Naive B cell (primary cell): ENCODE measurements around the gene RNF114. TPM values are rescaled to one million over a fixed set of nuclear protein-coding genes. Genes with fewer than 3 reads are reported as not detected.
"Not testable (repeated sequence)": the region's sequence is repeated elsewhere in the genome, so short reads cannot be mapped to it uniquely, and the experiment has no call there.

Source experiments
- ATAC-seq, 2 donors: fragments of 150-1000 bp; cut with Tn5 transposase; 2 replicates each; pipeline ENCODE4 v1.10.0; 2021; ENCODE audit warnings: low read depth in 2 of 2, mild to moderate bottlenecking in 2 of 2, moderate library complexity in 2 of 2
- DNase-seq: peaks from one replicate; pipeline ENCODE4 v3.0.0; 2022
- H3K27ac Mint-ChIP-seq, 6 donors: one replicate each; pipeline ENCODE4 v1.8.0; 2020 to 2022; ENCODE audit warnings: mild to moderate bottlenecking in 6 of 6, mixed read lengths in 6 of 6, moderate library complexity in 5 of 6, inconsistent platforms in 2 of 6
- H3K27me3 Mint-ChIP-seq, 3 donors: one replicate each; pipeline ENCODE4 v1.8.0; 2021 to 2022; ENCODE audit warnings: mixed read lengths in 3 of 3, mild to moderate bottlenecking in 1 of 3
- H3K36me3 Mint-ChIP-seq, 2 donors: one replicate each; pipeline ENCODE4 v1.8.0; 2020 to 2022; ENCODE audit warnings: mixed read lengths in 2 of 2, inconsistent platforms in 1 of 2, mild to moderate bottlenecking in 1 of 2
- H3K4me1 Mint-ChIP-seq, 3 donors: one replicate each; pipeline ENCODE4 v1.8.0; 2020 to 2022; ENCODE audit warnings: mixed read lengths in 3 of 3, inconsistent platforms in 1 of 3, mild to moderate bottlenecking in 1 of 3, moderate library complexity in 1 of 3
- H3K4me3 Mint-ChIP-seq, 8 donors: one replicate each; pipeline ENCODE4 v1.8.0; 2020 to 2022; ENCODE audit warnings: mild to moderate bottlenecking in 8 of 8, mixed read lengths in 8 of 8, moderate library complexity in 8 of 8, inconsistent platforms in 2 of 8
- H3K9me3 Mint-ChIP-seq, 7 donors: one replicate each; pipeline ENCODE4 v1.8.0; 2020 to 2022; ENCODE audit warnings: mixed read lengths in 7 of 7, mild to moderate bottlenecking in 5 of 7, inconsistent platforms in 2 of 7, moderate library complexity in 1 of 7
- polyA plus RNA-seq, 6 donors: library from polyadenylated mRNA; unstranded; fragments of 300-500 nt; fragmentation: Illumina TruSeq; gene quantifications; one replicate each; pipeline ENCODE4 v1.2.3, GENCODE V29; 2021; ENCODE audit warnings: low read depth in 6 of 6

The RNF114 gene
- polyA plus RNA-seq, 6 donors from 2014 or later: 96.6 to 137 (median 122) TPM

DNA sequence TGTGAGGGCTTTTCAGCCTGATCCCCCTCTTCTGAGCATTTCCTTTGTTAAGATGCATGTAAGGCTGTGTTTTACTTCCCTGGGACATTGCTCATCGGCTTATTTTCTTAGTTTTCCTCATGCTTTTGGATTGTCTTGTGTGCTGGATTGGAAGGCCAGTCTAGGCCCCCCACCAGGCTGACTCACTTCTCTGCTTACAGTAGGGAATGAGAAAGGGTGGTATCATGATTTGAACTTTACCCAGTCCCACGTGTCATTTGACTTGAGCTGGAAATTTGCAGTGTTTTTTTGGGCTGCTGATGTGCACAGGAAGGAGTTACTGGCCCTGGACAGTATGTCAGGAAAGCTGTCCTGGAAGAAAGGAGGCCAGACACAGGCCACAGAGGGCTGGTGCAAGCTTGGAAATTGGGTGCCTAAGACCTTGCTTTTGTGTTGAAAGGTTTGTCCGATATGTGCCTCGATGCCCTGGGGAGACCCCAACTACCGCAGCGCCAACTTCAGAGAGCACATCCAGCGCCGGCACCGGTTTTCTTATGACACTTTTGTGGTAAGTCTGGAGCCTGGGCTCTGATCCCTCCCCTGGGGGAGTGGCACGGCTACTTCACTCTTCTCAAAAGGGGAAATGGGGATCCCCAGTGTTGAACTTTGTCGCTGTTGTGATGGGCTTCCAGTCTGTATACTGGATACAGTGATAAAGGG lies 12.8 kb downstream of the RNF114 start:
- H3K9me3 Mint-ChIP-seq: no peaks in the 10 kb centered on the region
- peak overlapping the region in 1 of 8 donors; percentile 6 for H3K4me3 Mint-ChIP-seq
- peaks cover 17 to 30% of the 10 kb centered on the region in 2 donors for H3K36me3 Mint-ChIP-seq
- ATAC-seq: no peak
- peak overlapping the region in 2 of 6 donors; percentile 15 to 49 for H3K27ac Mint-ChIP-seq
- DNase-seq: no peak
- peaks cover 0 to 7% (median 7%) of the 10 kb centered on the region in 3 donors for H3K4me1 Mint-ChIP-seq
- no peaks in the 10 kb centered on the region for H3K27me3 Mint-ChIP-seq

DNA sequence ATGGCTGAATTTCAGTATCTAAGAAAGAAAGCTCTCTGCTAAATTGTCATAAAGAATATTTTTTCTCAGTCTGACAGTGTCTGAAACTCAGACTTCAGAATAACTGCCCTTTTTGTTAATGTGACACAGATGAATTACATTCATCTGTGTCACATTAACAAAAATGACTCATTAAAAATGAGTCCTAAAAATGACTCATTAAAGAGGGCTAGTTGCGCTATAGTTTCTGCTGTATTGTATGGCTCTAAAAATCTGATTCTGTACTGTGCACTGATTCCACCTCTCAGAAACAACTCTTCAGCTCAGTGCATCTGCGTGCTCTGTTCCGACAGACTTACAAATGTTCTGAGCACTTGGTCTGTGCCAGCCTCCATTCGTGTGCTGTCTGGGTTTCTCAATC lies 15.0 kb downstream of the RNF114 start:
- H3K27me3 Mint-ChIP-seq: no peaks in the 10 kb centered on the region
- no peaks in the 10 kb centered on the region for H3K9me3 Mint-ChIP-seq
- ATAC-seq: no peak
- DNase-seq: no peak
- no peak overlapping the region for H3K4me3 Mint-ChIP-seq
- peaks cover 0 to 11% (median 2%) of the 10 kb centered on the region in 3 donors for H3K4me1 Mint-ChIP-seq
- H3K36me3 Mint-ChIP-seq: peaks cover 22 to 38% of the 10 kb centered on the region in 2 donors
- peak overlapping the region in 1 of 6 donors; percentile 33 for H3K27ac Mint-ChIP-seq

- Mint-ChIP-seq H3K27ac (peak overlapping the region in 1 of 6 donors; percentile 82), H3K4me1 (peaks cover 5 to 10% (median 9%) of the 10 kb centered on the region in 3 donors), H3K27me3 (no peaks in the 10 kb centered on the region), H3K4me3 (no peak overlapping the region), H3K36me3 (peaks cover 14 to 16% of the 10 kb centered on the region in 2 donors), H3K9me3 (no peaks in the 10 kb centered on the region)
- ATAC-seq: no peak
- DNase-seq: no peak
Measured at GRCh38 chr20:49955167-49955566, 19.0 kb downstream of the RNF114 start.

DNA sequence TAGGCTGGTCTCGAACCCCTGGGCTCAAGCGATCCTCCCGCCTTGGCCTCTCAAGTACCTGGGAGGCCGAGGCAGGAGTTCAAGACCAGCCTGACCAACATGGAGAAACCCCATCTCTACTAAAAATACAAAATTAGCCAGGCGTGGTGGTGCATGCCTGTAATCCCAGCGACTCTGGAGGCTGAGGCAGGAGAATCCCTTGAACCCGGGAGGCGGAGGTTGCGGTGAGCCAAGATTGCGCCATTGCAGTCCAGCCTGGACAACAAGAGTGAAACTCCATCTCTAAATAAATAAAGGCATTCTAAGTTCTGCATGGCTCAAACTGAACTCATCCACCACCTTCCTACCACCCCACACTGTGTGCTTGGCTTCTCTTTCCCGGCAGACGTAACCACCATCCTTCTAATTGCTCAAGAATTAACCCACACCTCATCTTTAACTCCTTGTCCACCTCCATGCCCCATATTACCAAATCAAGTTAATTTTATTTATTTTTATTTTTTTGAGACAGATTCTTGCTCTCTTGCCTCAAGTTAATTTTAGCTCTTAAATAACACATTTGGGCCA lies 19.7 kb downstream of the RNF114 start:
- DNase-seq, H3K27ac Mint-ChIP-seq, H3K9me3 Mint-ChIP-seq, H3K27me3 Mint-ChIP-seq, ATAC-seq, H3K4me3 Mint-ChIP-seq: not testable (repeated sequence)
- Mint-ChIP-seq H3K36me3 (peaks cover 14 to 16% of the 10 kb centered on the region in 2 donors), H3K4me1 (peaks cover 5 to 10% (median 9%) of the 10 kb centered on the region in 3 donors)

GRCh38 chr20:49956689-49957088 lies 20.5 kb downstream of the RNF114 start:
- H3K36me3 Mint-ChIP-seq: peaks cover 16 to 18% of the 10 kb centered on the region in 2 donors
- no peak overlapping the region for H3K4me3 Mint-ChIP-seq
- ATAC-seq (no peak), DNase-seq (no peak)
- no peaks in the 10 kb centered on the region for H3K27me3 Mint-ChIP-seq
- peaks cover 5 to 14% (median 9%) of the 10 kb centered on the region in 3 donors for H3K4me1 Mint-ChIP-seq
- H3K9me3 Mint-ChIP-seq: no peaks in the 10 kb centered on the region
- no peak overlapping the region for H3K27ac Mint-ChIP-seq

DNA sequence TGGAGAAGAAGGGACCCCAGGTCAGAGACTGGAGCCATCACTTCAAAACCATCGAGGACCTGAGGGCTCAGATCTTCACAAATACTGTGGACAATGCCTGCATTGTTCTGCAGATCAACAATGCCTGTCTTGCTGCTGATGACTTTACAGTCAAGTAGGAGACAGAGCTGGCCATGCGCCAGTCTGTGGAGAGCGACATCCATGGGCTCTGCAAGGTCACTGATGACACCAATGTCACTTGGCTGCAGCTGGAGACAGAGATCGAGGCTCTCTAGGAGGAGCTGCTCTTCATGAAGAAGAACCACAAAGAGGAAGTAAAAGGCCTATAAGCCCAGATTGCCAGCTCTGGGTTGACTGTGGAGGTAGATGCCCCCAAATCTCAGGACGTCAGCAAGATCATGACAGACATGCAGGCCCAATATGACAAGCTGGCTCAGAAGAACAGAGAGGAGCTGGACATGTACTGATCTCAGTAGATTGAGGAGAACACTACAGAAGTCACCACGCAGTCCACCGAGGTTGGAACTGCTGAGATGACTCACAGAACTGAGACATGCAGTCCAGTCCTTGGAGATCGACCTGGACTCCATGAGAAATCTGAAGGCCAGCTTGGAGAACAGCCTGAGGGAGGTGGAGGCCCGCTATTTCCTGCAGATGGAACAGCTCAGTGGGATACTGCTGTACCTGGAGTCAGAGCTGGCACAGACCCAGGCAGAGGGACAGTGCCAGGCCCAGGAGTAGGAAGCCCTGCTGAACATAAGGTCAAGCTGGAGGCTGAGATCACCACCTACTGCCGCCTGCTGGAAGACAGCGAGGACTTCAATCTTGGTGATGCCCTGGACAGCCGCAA lies 21.1 kb downstream of the RNF114 start:
- not testable (repeated sequence) for H3K9me3 Mint-ChIP-seq, H3K27me3 Mint-ChIP-seq, DNase-seq, ATAC-seq, H3K4me3 Mint-ChIP-seq
- H3K27ac Mint-ChIP-seq: peak overlapping the region in 2 of 6 donors; percentile 62 to 67
- H3K36me3 Mint-ChIP-seq: peaks cover 12 to 16% of the 10 kb centered on the region in 2 donors
- H3K4me1 Mint-ChIP-seq: peaks cover 5 to 14% (median 9%) of the 10 kb centered on the region in 3 donors

GRCh38 chr20:49961413-49961812 lies 25.2 kb downstream of the RNF114 start:
- Mint-ChIP-seq H3K36me3 (peaks cover 0 to 4% of the 10 kb centered on the region in 2 donors), H3K4me3 (no peak overlapping the region), H3K27ac (peak overlapping the region in 1 of 6 donors; percentile 93), H3K27me3 (no peaks in the 10 kb centered on the region), H3K4me1 (peaks cover 5 to 10% (median 9%) of the 10 kb centered on the region in 3 donors), H3K9me3 (no peaks in the 10 kb centered on the region)
- DNase-seq: no peak
- no peak for ATAC-seq

DNA sequence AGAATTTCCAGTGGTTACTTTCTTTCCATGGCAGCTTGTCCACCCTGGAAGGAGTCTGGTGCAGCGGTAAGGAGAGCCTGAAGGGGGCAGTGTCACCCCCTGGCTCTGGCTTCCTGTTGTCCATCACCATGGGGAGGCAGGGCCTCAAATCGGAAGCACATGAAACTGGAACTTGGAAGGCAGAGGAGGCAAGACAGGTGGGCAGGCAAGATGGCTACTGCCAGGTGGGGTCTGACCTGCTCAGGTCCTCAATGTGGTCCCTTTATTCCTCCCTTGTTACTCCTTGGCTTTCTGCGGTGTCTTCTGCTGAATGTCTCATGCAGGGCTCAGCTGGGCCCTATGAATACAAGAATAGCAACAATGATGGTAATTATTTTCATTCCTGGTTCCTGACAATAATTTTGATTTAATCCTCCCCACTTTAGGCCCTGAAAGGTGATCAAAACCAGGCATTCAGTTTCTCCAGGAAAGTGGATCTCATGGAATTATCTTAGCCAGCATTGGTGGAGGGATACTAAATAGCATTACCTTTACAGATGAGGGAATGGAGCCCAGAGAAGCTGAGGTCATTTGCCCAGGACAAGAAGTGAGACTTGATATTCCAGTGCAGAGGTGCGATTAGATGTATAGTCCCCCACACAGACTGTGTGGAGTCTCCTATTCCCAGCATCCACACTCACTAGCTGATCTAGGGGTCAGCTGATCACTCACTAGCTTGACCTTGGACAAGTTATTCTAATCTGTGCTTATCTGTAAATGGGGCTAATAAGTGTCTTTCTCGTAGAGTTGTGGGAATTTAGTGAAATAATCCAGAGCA lies 29.0 kb downstream of the RNF114 start:
- DNase-seq: no peak
- no peaks in the 10 kb centered on the region for H3K27me3 Mint-ChIP-seq
- ATAC-seq: no peak

DNA sequence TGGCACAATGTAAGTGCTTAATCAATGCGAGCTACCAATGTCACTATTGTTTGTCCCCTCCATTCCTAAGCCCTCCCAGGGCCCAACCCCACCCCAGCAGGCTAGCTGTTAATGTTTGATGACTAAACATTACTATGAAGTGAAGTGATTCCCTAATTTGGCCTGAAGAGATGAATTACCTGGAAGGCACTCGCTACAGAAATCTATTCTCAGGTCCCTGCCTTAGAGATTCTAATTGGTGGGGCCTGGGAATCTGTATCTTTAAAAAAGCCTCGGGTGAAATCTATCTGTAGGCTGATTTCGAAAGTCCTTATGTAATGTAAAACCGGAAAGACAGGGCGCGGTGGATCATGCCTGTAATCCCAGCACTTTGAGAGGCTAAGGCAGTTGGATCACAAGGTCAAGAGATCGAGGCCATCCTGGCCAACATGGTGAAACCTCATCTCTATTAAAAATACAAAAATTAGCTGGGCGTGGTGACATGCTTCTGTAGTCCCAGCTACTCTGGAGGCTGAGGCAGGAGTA lies 29.6 kb downstream of the RNF114 start:
- no peaks in the 10 kb centered on the region for H3K9me3 Mint-ChIP-seq

More for the DNA sequence above, 29.0 kb downstream of the RNF114 start:
- Mint-ChIP-seq H3K4me3 (no peak overlapping the region), H3K27ac (no peak overlapping the region), H3K9me3 (no peaks in the 10 kb centered on the region), H3K36me3 (peaks cover 0 to 4% of the 10 kb centered on the region in 2 donors), H3K4me1 (peaks cover 0 to 4% (median 0%) of the 10 kb centered on the region in 3 donors)

DNA sequence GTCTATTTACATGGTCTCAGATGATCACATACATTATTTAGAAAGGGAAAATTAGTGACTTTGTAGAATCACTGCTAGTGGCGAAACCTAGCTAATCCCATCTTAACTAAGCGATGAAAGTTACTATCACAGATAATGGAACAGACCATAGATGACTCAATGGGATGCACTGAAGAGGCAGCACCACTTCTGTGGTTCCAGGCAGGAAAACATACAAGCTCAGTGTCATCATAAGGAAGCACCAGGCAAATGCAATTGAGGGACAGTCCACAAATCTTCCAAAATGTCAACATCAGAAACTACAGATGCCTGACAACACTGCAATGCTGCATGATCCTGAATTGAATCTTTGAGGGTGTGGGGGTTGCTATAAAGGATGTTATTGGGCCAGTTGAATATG lies 30.7 kb downstream of the RNF114 start:
- Mint-ChIP-seq H3K4me1 (no peaks in the 10 kb centered on the region), H3K36me3 (no peaks in the 10 kb centered on the region), H3K27ac (no peak overlapping the region), H3K4me3 (no peak overlapping the region), H3K9me3 (no peaks in the 10 kb centered on the region), H3K27me3 (no peaks in the 10 kb centered on the region)
- DNase-seq: no peak
- no peak for ATAC-seq

More for the DNA sequence above, 29.6 kb downstream of the RNF114 start:
- peaks cover 0 to 4% of the 10 kb centered on the region in 2 donors for H3K36me3 Mint-ChIP-seq
- no peak for ATAC-seq
- H3K4me1 Mint-ChIP-seq: peaks cover 0 to 4% (median 0%) of the 10 kb centered on the region in 3 donors
- no peaks in the 10 kb centered on the region for H3K27me3 Mint-ChIP-seq
- H3K27ac Mint-ChIP-seq: peak overlapping the region in 1 of 6 donors; percentile 24
- H3K4me3 Mint-ChIP-seq: no peak overlapping the region
- no peak for DNase-seq

- no peak overlapping the region for H3K27ac Mint-ChIP-seq
- ATAC-seq (no peak), DNase-seq (no peak)
- no peaks in the 10 kb centered on the region for H3K9me3 Mint-ChIP-seq
- no peaks in the 10 kb centered on the region for H3K27me3 Mint-ChIP-seq
- peak overlapping the region in 1 of 8 donors; percentile 29 for H3K4me3 Mint-ChIP-seq
- no peaks in the 10 kb centered on the region for H3K4me1 Mint-ChIP-seq
- H3K36me3 Mint-ChIP-seq: no peaks in the 10 kb centered on the region
Measured at GRCh38 chr20:49969234-49969633, 33.0 kb downstream of the RNF114 start.

- no peak for DNase-seq
- Mint-ChIP-seq H3K4me3 (no peak overlapping the region), H3K27ac (no peak overlapping the region), H3K36me3 (no peaks in the 10 kb centered on the region), H3K4me1 (no peaks in the 10 kb centered on the region), H3K9me3 (no peaks in the 10 kb centered on the region), H3K27me3 (no peaks in the 10 kb centered on the region)
- ATAC-seq: no peak
Measured at GRCh38 chr20:49969946-49970345, 33.7 kb downstream of the RNF114 start.

DNA sequence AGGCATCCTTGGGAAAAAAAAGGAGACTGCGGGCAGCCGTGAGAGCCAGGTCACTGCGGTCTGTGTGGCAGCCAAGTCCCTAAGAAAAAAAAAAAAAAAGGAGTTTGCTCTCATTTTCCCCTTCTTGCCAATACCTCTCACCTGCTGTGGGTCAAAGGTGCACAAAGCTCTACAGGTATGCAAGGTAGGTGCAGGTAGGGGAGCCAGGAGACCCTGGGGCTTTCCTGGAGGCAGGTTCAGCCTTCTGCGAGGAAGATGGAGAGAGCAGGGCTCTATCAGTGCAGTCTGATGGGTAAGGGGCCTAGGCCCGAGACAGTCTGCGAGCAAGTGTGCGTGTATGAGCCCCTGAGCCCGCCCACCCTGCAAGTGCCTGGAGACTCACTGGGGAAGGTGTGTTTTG lies 34.3 kb downstream of the RNF114 start:
- Mint-ChIP-seq H3K36me3 (no peaks in the 10 kb centered on the region), H3K27me3 (no peaks in the 10 kb centered on the region), H3K4me1 (no peaks in the 10 kb centered on the region), H3K9me3 (no peaks in the 10 kb centered on the region), H3K27ac (no peak overlapping the region), H3K4me3 (no peak overlapping the region)
- no peak for ATAC-seq
- no peak for DNase-seq
